HepG2 (cell line): Measurements from ENCODE around the gene PRPSAP1. TPM values are rescaled to one million over a fixed set of nuclear protein-coding genes. Genes with fewer than 3 reads are reported as not detected.

Experiments
- ATAC-seq: fragments of 200-7000 bp; cut with Tn5 transposase; 3 replicates; pipeline ENCODE4 v1.9.1; 2020; ENCODE audit warnings: mild to moderate bottlenecking, moderate library complexity
- BruUV-seq: library from RNA; stranded (reverse); fragments of 400-500 nt; replicated peaks from 2 replicates; lab custom pipeline; 2021; lab: Mats Ljungman, UMichigan
- CTCF ChIA-PET: fragments of 300-600 bp; formaldehyde crosslinking; extraction: SDS; loops from one replicate; lab custom pipeline; 2021; ENCODE audit warnings: low total read pairs, inconsistent platforms, low intra/inter-chr PET ratio; lab: Yijun Ruan, JAX
- POLR2A ChIA-PET: fragments of 350-600 bp; sonication (Branson Sonifier 250); formaldehyde crosslinking; loops from one replicate; lab custom pipeline; 2020; ENCODE audit warnings: antibody characterized with exemption, inconsistent platforms; lab: Yijun Ruan, JAX
- DNase-seq: peaks from one replicate; pipeline ENCODE4 v3.0.0-alpha.2; 2015; ENCODE audit warnings: low spot score
- FAIRE-seq: peaks from 3 replicates; lab custom pipeline; 2011; peaks lifted over from hg19 to GRCh38; lab: Jason Lieb, UNC
- H2AFZ ChIP-seq: one replicate; pipeline ENCODE4 v1.6.1; 2011; ENCODE audit warnings: low read length, inconsistent platforms
- H3K27ac ChIP-seq: fragments of 300-600 bp; 3 replicates; pipeline ENCODE4 v1.8.0; 2011; ENCODE audit warnings: mixed run types, mild to moderate bottlenecking, mixed read lengths, low read length, inconsistent platforms; ENCODE audit not compliant: insufficient read depth; ENCODE audit errors: extremely low read length
- H3K27me3 ChIP-seq, 2 experiments: fragments of 200-600 bp in 1 of 2; 2 replicates in 1 of 2; 3 replicates in 1 of 2; pipeline versions ENCODE4 v1.6.0 to v1.8.0; 2011; ENCODE audit warnings: low read length in 2 of 2, mild to moderate bottlenecking in 2 of 2, moderate library complexity in 2 of 2, inconsistent platforms in 1 of 2; ENCODE audit not compliant: insufficient read depth in 2 of 2, control insufficient read depth in 1 of 2
- H3K36me3 ChIP-seq, 2 experiments: fragments of 200-600 bp in 1 of 2; replicated peaks in 1 of 2; 2 replicates in 1 of 2; 3 replicates in 1 of 2; pipeline versions ENCODE4 v1.5.1 to v1.8.0; 2011; ENCODE audit warnings: low read length in 2 of 2, inconsistent platforms in 1 of 2; ENCODE audit not compliant: insufficient read depth in 2 of 2, control insufficient read depth in 1 of 2
- H3K4me1 ChIP-seq: 2 replicates; pipeline ENCODE4 v1.5.1; 2012; ENCODE audit warnings: low read length, inconsistent platforms; ENCODE audit not compliant: insufficient read depth
- H3K4me2 ChIP-seq: 2 replicates; pipeline ENCODE4 v1.6.0; 2011; ENCODE audit warnings: low read depth, low read length, inconsistent platforms
- H3K4me3 ChIP-seq, 3 experiments: fragments of 200-600 bp in 1 of 3; sonication (generic), shearing (Covaris generic) in 1 of 3; replicated peaks in 1 of 3; 2 replicates each; pipeline ENCODE4 v1.5.1; 2011 to 2016; ENCODE audit warnings: low read length in 3 of 3, inconsistent platforms in 2 of 3, low read depth in 2 of 3, mild to moderate bottlenecking in 2 of 3, control low read depth in 1 of 3, mixed read lengths in 1 of 3; ENCODE audit not compliant: insufficient read depth in 1 of 3
- H3K79me2 ChIP-seq: one replicate; pipeline ENCODE4 v1.6.1; 2011; ENCODE audit warnings: low read length, inconsistent platforms; ENCODE audit not compliant: insufficient read depth
- H3K9ac ChIP-seq: 2 replicates; pipeline ENCODE4 v1.6.0; 2011; ENCODE audit warnings: mild to moderate bottlenecking, low read depth, low read length, inconsistent platforms; ENCODE audit not compliant: insufficient read depth
- H3K9me3 ChIP-seq: 2 replicates; pipeline ENCODE4 v1.5.1; 2012; ENCODE audit warnings: mild to moderate bottlenecking, low read length
- H4K20me1 ChIP-seq: 2 replicates; pipeline ENCODE4 v1.6.0; 2011; ENCODE audit warnings: inconsistent platforms, mild to moderate bottlenecking, low read length, moderate library complexity; ENCODE audit not compliant: insufficient read depth
- BORCS8-MEF2B ChIP-seq: sonication (generic); formaldehyde crosslinking; IDR thresholded peaks from 2 replicates; pipeline ENCODE4 v1.8.0; 2022; ENCODE audit warnings: mild to moderate bottlenecking, missing genetic modification reagents
- CHCHD3 ChIP-seq: sonication (generic); formaldehyde crosslinking; IDR thresholded peaks from 2 replicates; pipeline ENCODE4 v1.8.0; 2022; ENCODE audit warnings: mild to moderate bottlenecking, missing genetic modification reagents, moderate library complexity
- HDAC6 ChIP-seq: fragments of 200-600 bp; sonication (generic); IDR thresholded peaks from 2 replicates; pipeline ENCODE4 v1.7.0; 2017; ENCODE audit warnings: mild to moderate bottlenecking, antibody characterized with exemption, low read length, low read depth
- JDP2 ChIP-seq: sonication (generic); formaldehyde crosslinking; IDR thresholded peaks from 2 replicates; pipeline ENCODE4 v1.8.1; 2022; ENCODE audit warnings: missing genetic modification reagents, borderline replicate concordance
- KDM2A ChIP-seq: sonication (generic); formaldehyde crosslinking; IDR thresholded peaks from 2 replicates; pipeline ENCODE4 v1.4.0; 2020; ENCODE audit warnings: low read depth, missing genetic modification reagents, borderline replicate concordance
- KDM4B ChIP-seq: sonication (generic); formaldehyde crosslinking; IDR thresholded peaks from 2 replicates; pipeline ENCODE4 v1.4.0; 2020; ENCODE audit warnings: missing genetic modification reagents
- MEF2D ChIP-seq: sonication (generic); formaldehyde crosslinking; IDR thresholded peaks from 2 replicates; pipeline ENCODE4 v1.5.1; 2020; ENCODE audit warnings: mild to moderate bottlenecking, missing genetic modification reagents
- MXD4 ChIP-seq: IDR thresholded peaks from 2 replicates; pipeline ENCODE4 v1.6.1; 2016; ENCODE audit warnings: mild to moderate bottlenecking, missing biosample characterization, missing genetic modification reagents
- PHF8 ChIP-seq: sonication (generic); formaldehyde crosslinking; IDR thresholded peaks from 2 replicates; pipeline ENCODE4 v1.5.0; 2020; ENCODE audit warnings: missing genetic modification reagents
- RAD51 ChIP-seq: fragments of 450-650 bp; IDR thresholded peaks from 2 replicates; pipeline ENCODE4 v1.6.1; 2016; ENCODE audit warnings: borderline replicate concordance
- SSRP1 ChIP-seq: IDR thresholded peaks from 2 replicates; pipeline ENCODE4 v1.6.1; 2016; ENCODE audit warnings: control low read depth
- TCF7L2 ChIP-seq: IDR thresholded peaks from 2 replicates; pipeline ENCODE4 v1.6.1; 2011; ENCODE audit warnings: mild to moderate bottlenecking, low read depth, low read length, moderate library complexity
- ZNF510 ChIP-seq: sonication (generic); formaldehyde crosslinking; IDR thresholded peaks from 2 replicates; pipeline ENCODE4 v1.4.0; 2020; ENCODE audit warnings: low read depth, mild to moderate bottlenecking, missing genetic modification reagents
- WGBS: methylation state at CpG from one replicate; pipeline ENCODE4 v1.1.6; 2017; ENCODE audit warnings: low lambda C conversion rate; 5-methylcytosine and 5-hydroxymethylcytosine counted together
- in situ Hi-C: cut with HindIII; loops from 2 replicates; pipeline ENCODE4 v1.10.0; 2017; ENCODE audit warnings: low pct_unique_long_range_greater_than_20kb; ENCODE audit not compliant: extremely low pct_ligation_motif_present
- intact Hi-C: fragments of 100-400 bp; cut with micrococcal nuclease; formaldehyde crosslinking; loops from one replicate; pipeline ENCODE4 v1.10.0; 2022; ENCODE audit not compliant: unreplicated experiment
- polyA plus RNA-seq, 8 experiments: library from polyadenylated mRNA; depleted of rRNA in 3 of 8; stranded (reverse) in 7 of 8; unstranded in 1 of 8; fragments of >200 nt; fragmentation: Illumina TruSeq in 4 of 8; extraction: Trizol in 4 of 8; gene quantifications; 2 replicates each; pipeline versions ENCODE4 v1.2.1 to v1.2.3, GENCODE V29; 2011 to 2016; ENCODE audit warnings: low read depth in 4 of 8, missing spikeins in 1 of 8, mixed read lengths in 1 of 8; ENCODE audit not compliant: insufficient read depth in 1 of 8
- total RNA-seq, 5 experiments: library from RNA; depleted of rRNA; stranded (reverse); fragments of >200 nt; fragmentation: Illumina TruSeq; extraction: Trizol; gene quantifications; 2 replicates each; pipeline ENCODE4 v1.2.3, GENCODE V29; 2016; ENCODE audit warnings: low read depth in 1 of 5
- TF ChIP-seq, protein P1 (sequence below): sonication (generic); formaldehyde crosslinking; IDR thresholded peaks from 2 replicates; pipeline ENCODE4 v1.4.0; 2020; ENCODE audit warnings: missing genetic modification reagents, mild to moderate bottlenecking, borderline replicate concordance
- TF ChIP-seq, protein P2 (sequence below): IDR thresholded peaks from 2 replicates; pipeline ENCODE4 v1.6.1; 2016; ENCODE audit warnings: missing genetic modification reagents, missing compliant biosample characterization
- TF ChIP-seq, protein P3 (sequence below): sonication (generic); formaldehyde crosslinking; IDR thresholded peaks from 2 replicates; pipeline ENCODE4 v1.8.1; 2023; ENCODE audit warnings: mild to moderate bottlenecking, moderate library complexity, missing genetic modification reagents
- TF ChIP-seq, protein P4 (sequence below): sonication (generic); formaldehyde crosslinking; IDR thresholded peaks from 2 replicates; pipeline ENCODE4 v1.4.0; 2020; ENCODE audit warnings: mild to moderate bottlenecking, missing genetic modification reagents
- TF ChIP-seq, protein P5 (sequence below): IDR thresholded peaks from 2 replicates; pipeline ENCODE4 v1.6.1; 2012; ENCODE audit warnings: low read depth, low read length, improper control_type of control experiment

PRPSAP1 gene
- total and polyA plus RNA-seq, 2 of the 13 experiments (the other 11 are each of a cell fraction or from before 2014, with no cell fraction given): 91.1 to 314 TPM

DNA sequence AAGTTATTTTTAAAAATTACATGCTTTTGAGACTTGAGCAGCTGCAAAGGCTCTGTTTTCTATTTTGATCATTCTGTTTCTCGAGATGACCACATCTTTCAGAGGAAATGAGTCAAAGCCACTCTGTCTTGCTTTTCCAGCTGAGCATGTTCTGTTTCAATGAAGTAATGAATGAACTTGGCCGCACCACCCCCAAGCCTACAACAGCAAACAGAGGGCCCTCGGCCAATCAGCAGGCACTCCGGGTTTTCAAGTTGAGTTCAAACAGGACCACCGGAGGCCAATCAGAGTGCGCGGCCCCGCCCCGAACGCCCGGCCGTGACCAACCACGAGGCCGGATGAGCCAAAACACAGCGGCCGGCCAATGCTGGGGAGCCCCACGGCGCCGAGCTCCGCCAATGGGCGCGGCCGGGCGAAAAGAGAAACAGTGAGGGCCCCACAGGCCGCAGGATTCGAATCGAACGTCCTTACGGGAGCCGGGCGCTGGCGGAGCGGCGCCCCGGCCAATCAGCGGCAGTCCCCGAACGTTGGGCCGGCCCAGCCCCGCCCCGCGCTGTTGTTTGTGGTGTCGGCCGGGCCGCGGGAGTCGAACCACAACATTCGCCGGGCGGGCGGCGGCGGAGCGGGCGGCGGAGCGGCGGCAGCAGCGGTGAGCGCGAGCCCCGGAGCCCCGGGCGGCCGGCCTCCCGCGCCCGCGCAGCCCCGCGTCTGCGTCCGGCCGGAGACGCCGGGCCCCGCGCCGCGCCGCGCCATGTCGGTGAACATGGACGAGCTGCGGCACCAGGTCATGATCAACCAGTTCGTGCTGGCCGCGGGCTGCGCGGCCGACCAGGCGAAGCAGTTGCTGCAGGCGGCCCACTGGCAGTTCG is 88.7 kb downstream of the PRPSAP1 start, which contains the start of gene UBALD2:
Gene UBALD2, plus strand, starts transcription at position 594 of the 869 bp plus-strand sequence. Its CDS starts 158 bp downstream, at position 752.
- Histone ChIP-seq H3K79me2 (peaks cover 25% of the 10 kb centered on the region), H3K27me3 (no peaks in the 10 kb centered on the region), H3K4me1 (peaks cover 76% of the 10 kb centered on the region), H3K9ac (peak within 1 kb of the TSS; percentile 84), H3K9me3 (no peaks in the 10 kb centered on the region), H3K36me3 (peaks cover 5 to 11% of the 10 kb centered on the region in 2 experiments; a peak in 3 of 5 replicates), H3K4me3 (peak within 1 kb of the TSS; percentile 88 to 98 (median 92)), H3K27ac (peak within 1 kb of the TSS; percentile 63), H3K4me2 (peak within 1 kb of the TSS; percentile 98), H2AFZ (no peak within 1 kb of the TSS), H4K20me1 (no peaks in the 10 kb centered on the region; the same call in 1 of the 2 replicates)
- ATAC-seq (peak; percentile 96), FAIRE-seq (peak; percentile 94), DNase-seq (peak; percentile 98)
- WGBS: under 1% methylated on average over 38 of the region's 94 CpGs
- no TSS peak for BruUV-seq
- ChIA-PET POLR2A (interaction anchor here (0.6 to 5.6 kb wide), 22 partner anchors 8 to 389 kb away, joined by 3 to 51 read pairs (median 5); partner anchors contain the start of genes EXOC7, RNF157, SPHK1 and TRIM65), CTCF (no interaction called here)
- intact Hi-C loops: loop anchor here (2.0 kb wide), 1 partner anchor 56 kb away; no protein-coding TSS in a partner anchor
- in situ Hi-C loops: no loop called here
- TF ChIP-seq TCF7L2 (no peak), BORCS8-MEF2B (CRISPR knock-in tag) (peak; percentile 89), HDAC6 (no peak), RAD51 (no peak), MEF2D (CRISPR knock-in tag) (no peak; the same call in 1 of the 2 replicates), SSRP1 (CRISPR knock-in tag) (no peak), KDM2A (CRISPR knock-in tag) (peak; percentile 21; the same call in 1 of the 2 replicates), ZNF510 (CRISPR knock-in tag) (no peak), KDM4B (CRISPR knock-in tag) (no peak), MXD4 (no peak), PHF8 (CRISPR knock-in tag) (no peak; the same call in 1 of the 2 replicates), CHCHD3 (CRISPR knock-in tag) (peak; percentile 97), JDP2 (no peak)
- TF ChIP-seq, protein P1, sequence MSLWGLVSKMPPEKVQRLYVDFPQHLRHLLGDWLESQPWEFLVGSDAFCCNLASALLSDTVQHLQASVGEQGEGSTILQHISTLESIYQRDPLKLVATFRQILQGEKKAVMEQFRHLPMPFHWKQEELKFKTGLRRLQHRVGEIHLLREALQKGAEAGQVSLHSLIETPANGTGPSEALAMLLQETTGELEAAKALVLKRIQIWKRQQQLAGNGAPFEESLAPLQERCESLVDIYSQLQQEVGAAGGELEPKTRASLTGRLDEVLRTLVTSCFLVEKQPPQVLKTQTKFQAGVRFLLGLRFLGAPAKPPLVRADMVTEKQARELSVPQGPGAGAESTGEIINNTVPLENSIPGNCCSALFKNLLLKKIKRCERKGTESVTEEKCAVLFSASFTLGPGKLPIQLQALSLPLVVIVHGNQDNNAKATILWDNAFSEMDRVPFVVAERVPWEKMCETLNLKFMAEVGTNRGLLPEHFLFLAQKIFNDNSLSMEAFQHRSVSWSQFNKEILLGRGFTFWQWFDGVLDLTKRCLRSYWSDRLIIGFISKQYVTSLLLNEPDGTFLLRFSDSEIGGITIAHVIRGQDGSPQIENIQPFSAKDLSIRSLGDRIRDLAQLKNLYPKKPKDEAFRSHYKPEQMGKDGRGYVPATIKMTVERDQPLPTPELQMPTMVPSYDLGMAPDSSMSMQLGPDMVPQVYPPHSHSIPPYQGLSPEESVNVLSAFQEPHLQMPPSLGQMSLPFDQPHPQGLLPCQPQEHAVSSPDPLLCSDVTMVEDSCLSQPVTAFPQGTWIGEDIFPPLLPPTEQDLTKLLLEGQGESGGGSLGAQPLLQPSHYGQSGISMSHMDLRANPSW: no peak
- TF ChIP-seq, protein P2, sequence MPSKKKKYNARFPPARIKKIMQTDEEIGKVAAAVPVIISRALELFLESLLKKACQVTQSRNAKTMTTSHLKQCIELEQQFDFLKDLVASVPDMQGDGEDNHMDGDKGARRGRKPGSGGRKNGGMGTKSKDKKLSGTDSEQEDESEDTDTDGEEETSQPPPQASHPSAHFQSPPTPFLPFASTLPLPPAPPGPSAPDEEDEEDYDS (CRISPR knock-in tag): peak; percentile 78
- TF ChIP-seq, protein P3, sequence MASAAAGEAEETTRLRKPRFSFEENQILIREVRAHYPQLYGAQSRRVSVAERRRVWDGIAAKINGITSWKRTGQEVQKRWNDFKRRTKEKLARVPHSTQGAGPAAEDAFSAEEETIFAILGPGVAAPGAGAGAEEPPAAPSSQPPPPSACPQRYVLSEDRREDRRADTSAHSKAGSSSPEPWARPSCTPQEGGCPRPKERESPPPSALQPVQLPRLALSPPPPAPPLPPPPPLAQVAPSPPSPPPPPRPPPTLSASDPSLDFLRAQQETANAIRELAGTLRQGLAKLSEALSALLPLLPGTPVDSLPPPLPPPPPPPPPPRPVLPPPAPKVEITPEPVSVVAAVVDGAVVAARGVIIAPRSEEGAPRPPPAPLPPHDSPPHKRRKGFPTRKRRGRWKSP (CRISPR knock-in tag): peak; percentile 88
- TF ChIP-seq, protein P4, sequence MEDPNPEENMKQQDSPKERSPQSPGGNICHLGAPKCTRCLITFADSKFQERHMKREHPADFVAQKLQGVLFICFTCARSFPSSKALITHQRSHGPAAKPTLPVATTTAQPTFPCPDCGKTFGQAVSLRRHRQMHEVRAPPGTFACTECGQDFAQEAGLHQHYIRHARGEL (CRISPR knock-in tag): no peak
- TF ChIP-seq, protein P5, sequence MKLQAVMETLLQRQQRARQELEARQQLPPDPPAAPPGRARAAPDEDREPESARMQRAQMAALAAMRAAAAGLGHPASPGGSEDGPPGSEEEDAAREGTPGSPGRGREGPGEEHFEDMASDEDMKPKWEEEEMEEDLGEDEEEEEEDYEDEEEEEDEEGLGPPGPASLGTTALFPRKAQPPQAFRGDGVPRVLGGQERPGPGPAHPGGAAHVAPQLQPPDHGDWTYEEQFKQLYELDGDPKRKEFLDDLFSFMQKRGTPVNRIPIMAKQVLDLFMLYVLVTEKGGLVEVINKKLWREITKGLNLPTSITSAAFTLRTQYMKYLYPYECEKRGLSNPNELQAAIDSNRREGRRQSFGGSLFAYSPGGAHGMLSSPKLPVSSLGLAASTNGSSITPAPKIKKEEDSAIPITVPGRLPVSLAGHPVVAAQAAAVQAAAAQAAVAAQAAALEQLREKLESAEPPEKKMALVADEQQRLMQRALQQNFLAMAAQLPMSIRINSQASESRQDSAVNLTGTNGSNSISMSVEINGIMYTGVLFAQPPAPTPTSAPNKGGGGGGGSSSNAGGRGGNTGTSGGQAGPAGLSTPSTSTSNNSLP: peak; percentile 26; the same call in 1 of the 2 replicates
